Activated CD4-positive, alpha-beta T cell treated with anti-CD3 and anti-CD28 coated beads, Interleukin-2, amount 50 U/mL, for 16 hours (primary cell): Measurements from ENCODE around the gene PPP1R15B.
A peak's percentile ranks its signal among the peaks of the same experiment; 100 is the strongest.
"Not testable (repeated sequence)": the region's sequence is repeated elsewhere in the genome, so short reads cannot be mapped to it uniquely, and the experiment has no call there.

Experiments used
- DNase-seq: peaks from one replicate; pipeline ENCODE4 v3.0.0-alpha.2; 2020

Gene PPP1R15B

DNA sequence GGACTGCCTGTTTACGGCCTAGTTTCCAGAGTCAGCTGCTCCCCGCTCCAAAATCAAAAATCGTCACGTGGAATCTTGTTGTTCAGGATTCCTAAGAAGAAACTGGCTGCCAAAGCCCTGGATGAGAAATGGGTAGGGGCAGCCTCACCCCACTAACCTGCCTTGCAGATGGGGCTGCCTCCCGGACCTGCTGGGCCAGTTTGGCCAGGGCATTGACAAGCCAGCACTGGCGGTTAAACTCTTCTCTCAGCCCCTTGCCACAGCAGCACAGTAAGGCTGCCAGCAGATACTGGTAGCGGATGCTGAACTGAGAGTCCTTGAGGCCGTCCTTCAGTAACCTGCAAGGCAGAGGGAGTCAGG, 31.6 kb upstream of the PPP1R15B start:
- no peak for DNase-seq

DNA sequence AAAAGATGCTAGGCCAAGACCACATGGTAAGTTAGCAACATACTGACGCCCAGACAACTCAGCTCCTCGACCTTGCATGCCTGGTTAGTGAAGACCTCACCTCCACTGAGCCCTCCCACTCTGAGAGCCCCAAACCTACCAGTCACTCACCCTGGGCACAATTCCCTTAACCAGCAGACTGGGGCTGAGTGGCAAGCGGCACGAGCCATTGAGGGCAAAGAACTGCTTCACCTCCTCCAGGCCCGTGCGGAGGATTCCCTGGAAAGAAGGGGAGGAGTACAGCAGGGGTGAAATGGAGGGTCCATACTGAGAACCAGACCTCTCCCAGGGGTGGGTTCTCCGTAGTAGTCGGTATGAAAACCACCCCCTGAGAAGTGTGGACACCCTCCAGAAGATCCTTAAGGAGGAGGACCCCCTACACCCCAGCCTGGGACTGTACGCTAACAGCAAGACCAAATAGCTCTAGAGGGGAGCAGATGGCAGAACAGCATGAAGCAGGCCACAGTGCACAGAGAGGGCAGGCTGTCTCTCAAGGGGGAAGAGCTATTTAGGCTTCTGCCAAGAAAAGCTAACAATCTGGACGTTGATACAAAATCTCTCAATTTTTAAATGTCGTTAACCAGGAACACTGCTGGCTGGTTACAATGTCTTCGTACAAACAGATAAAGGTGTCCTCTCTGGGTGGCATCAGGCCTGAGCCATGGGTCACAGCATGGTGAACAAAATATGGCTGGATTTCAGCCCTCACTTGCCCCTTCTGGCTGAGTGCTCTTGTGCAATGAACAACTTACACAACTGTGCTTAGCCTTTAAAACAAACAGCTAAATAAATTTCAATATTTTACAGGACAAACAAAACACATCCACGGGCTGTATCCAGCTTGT, 31.0 kb upstream of the PPP1R15B start:
- DNase-seq, result no peak

DNA sequence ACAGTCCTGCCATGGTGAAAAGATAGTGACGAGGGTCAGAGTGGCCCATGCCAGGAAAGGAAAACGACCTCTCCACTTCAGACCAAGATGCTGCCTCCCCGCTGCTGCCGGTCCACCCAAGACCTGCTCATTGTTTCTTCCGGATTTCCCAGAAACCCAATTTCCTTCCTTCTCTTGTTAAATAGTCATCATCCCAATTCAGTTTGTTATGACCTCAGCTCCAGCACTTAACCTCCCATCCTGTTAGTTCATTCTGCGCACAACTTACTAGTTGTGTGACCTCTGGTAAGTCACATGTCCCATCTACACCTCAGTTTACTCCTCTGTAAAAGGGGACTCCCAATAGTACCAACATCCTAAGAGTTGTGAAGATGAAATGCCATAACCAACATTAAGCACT, 29.9 kb upstream of the PPP1R15B start:
- no peak for DNase-seq

DNA sequence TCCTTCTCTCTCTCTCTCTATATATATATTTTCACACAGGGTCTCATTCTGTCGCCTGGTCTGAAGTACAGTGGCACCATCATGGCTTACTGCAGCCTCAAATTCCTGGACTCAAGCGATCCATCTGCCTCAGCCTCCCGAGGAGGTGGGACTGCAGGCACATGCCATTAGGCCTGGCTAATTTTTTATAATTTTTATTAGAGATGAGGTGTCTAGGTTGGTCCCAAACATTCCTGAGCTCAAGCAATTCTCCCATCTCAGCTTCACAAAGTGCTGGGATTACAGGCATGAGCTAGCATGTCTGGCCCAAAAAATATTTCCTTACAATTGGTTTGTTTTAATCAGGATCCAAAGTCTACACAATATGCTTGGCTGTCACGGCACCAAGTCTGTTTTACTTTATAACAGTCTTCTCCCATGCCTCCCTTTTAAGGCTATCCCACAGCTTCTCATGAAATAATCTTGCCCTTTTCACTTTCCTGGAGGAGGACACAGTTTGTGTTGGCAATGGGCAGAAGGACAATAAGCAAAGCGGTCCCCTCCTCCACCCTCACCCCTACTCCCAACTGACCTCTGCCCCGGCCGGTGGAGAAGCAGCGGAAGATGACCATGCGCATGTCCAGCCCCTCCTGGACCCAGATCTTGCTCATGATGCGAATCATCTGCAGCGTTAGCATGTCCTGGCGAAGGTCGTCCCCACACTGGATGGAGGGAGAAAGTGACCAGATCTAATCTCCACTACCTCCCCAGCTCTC, 28.2 kb upstream of the PPP1R15B start:
- DNase-seq, result no peak

DNA sequence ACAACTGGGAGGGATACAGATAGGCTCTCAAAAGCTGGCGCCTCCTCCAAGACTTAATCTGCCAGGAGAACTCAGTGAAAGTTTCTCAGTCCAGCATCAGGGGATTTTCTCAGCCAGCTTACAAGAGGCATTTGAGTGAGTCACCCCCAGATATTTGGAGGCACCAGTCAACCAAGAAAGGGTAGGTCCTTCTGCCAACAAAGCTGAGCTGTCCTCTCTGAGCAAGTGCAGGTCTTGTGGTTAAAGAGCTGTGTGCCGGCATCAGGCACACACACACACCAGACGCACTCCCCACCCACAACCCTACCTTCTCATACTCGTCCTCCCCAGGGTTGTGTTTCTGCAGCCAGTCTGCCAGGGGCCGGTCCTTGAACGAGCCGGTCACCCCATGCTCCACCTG, 27.0 kb upstream of the PPP1R15B start:
- DNase-seq, result peak; percentile 54

DNA sequence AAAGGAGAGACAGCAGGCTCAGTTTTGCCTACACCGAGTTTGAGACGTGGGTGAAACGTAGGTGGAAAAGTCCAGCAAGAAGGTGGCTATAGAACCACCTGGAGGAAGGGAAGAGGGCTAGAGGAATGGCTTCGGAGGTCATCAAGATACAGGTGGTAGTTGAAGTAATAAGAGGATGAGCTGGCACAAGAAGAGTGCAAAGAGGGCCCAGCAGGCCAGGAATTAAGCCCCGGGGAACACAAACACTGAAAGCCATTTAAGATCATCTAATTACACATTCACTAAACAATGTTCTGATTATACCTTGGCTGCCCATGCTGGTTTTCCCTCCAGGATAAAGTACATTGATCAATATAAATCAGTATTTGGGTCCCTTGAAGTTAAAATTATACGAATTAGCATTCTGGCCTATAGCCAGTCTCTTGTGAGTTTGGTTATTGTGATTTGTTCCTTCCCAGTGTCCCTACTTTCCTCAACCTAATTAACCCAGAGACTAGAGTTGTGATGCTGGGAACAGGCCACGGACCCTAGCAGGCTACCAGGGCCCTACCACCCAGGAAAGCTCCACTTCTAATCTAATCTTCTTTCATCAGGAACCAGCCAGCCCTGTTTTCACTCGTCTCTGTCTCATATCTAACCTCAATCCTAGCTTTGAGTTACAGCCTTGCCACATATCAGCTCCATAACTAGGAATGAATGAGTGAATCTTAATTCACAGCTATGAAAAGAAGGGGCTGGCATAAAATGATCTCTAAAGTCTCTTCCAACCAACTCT, 26.4 kb upstream of the PPP1R15B start:
- no peak for DNase-seq

DNA sequence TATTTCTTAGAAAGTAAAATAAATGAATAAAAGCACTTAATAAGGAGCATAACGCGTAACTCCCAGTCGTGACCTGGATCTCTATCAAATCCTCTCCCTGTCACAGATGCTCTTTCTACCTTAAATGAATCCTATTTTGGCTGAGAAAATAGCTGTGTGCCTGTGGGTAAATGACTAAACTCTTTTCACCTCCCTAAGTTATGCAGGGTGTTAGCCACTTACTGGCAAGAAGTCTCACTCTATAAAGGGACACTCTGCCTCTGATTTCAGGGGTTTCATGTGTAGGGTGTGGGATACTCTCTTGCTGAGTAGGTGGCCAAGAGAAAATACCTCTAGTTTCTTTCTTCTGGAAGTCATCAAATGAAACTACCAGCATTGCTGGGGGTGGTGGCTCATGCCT, 24.3 kb upstream of the PPP1R15B start:
- no peak for DNase-seq

DNA sequence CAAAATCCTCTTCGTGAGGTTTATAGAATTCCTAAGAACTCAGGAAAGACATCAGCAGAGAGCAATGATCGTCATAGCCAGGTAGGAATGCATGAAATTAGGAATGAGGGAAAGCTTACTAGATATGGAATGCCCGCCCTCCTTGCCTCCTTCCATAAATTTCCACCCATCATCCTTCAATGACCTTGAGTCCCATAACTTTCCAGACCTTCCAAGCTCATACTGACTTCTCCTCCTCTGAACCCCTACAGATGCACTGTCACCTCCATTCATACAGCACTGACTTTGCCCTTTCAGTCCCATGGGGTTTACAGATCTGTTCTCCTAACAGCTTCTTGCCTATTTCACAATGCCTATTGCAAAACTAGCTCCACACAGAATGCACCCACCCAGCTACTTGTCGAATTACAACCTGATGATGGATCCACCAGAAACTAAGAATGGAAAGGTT, 23.8 kb upstream of the PPP1R15B start:
- DNase-seq, result no peak

DNA sequence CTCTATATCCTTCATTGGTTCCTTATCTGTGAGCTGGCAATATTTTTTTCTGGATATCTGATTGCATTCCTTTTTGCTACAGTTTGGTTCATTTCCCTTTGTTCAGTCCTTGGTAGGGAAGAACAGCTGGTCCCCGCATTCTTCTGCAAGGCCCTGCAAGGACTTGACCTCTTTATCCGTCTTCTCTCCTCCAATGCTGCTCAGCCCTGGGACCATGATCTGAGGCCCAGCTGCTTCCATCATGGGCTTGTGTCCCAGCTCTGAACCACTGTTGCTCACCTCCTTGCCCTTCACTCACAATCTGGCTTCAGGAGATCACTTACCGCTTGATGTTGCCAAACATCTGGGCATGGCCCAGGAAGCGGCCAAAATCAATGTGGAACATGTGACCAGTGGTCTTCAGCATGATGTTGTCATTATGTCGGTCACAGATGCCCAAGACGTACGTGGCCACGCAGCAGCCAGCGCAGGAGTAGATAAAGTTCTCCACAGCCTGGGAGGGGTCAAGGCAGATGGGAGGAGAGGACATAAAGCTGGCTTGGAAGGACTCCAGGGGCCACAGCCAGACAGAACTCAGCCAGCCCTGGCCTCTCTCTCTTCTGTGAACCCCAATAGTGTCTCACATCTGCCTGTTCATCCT, 22.6 kb upstream of the PPP1R15B start:
- DNase-seq, result no peak

DNA sequence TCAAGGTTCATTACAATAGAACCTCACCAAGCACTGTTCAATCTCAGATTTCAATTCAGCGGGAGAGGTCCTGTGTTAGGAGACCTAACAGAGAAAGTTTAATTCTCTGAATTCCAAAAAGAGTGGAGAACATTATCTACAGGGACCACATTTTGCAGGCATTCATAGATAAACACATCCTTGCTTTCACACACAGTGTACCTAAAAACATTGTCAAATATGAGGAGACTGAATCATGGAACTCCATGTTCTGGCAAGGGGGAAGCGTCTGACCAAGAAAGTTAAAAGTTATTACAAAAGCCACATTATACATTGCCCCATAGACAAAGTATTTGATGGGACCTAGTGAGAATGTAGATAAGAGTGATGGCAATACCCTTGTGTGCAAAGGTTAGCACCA, 21.1 kb upstream of the PPP1R15B start:
- DNase-seq, result no peak

DNA sequence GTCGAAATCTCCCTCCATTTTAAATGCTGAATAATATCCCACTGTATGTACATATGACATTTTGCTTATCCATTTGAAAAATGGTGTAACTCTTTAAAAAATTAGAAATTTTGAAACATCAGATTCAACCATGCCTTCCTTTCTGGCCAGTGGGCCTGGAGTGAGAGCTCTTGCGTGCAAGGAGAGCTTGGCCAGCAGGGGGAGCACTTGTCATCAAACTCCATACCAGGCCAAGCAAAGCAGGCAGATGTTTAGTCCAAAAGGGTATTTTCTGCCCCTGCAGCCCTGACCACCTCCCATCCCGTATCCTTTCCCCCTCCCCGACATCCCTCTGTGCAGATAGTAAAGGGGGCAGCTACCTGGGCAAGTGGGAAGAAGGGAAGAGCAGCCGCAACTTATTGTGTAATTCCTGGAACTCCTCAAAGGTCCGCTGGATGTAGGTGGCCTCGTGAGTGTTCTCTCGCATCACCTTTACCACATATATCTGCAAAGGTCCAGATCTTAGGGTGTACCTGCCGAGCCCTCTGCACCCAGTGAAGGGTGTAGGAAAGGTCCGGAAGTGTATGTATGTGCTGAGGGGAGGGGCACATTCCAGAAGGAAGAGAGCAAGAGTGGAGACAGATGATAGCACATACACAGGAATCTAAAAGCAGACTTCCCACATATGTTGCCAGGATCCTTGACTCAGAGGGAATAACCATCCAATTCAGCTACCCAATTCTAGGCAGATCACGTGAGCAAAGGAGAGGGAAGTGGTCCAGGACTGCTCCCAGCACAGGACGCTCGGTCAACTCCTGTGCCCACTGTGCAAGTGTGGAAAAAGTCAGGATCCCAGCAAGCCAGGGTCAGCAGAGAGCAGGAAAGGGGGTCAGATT, 19.9 kb upstream of the PPP1R15B start:
- DNase-seq, result peak; percentile 75

DNA sequence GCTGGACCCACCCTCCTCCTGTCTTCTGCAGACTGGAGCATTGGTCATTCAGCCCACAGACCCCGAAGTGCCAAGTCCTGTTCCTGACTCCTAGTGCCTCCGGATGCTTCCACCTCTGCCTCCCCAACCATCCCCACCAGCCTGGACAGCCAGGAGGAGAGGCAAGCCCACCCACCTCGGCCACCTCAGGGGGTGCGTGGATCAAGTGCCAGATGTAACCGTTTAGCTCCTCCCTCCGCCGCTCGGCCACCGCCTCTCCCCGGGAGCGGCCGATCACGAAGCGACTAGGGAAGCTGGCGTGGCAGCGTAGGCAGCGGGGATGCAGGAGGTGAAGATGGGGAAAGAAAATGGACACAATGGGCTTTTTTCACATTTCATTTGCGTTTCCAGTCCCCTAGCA, 18.1 kb upstream of the PPP1R15B start:
- no peak for DNase-seq

DNA sequence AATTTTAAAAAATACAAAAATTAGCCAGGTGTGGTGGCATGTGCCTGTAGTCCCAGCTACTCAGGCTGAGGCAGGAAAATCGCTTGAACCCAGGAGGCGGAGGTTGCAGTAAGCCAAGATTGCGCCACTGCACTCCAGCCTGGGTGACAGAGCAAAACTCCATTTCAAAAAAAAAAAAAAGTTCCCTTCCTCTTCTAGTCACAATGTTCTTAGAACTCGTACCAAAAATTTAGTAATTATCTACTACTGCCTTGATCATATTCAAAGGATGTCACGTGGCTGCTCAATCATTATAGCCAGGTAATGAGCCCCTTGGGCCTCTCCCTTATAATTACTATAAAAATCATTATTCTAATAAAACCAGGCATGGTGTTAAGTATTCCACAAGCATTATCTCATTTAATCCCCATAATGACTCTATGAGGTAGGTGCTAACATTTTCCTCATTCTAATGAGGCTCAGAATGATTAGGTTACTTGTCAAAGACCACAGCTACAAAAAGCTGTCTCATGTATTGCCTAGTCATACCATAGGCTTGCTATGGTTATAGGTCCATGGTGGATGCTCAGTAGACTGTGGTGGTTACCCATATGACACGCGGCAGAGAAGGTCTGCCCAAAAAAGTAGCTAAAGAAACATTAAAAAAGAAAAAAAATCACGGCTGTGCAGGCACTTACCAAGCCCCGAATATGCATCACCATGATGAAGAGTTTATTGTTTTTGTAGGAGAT, 15.5 kb upstream of the PPP1R15B start:
- DNase-seq, result no peak

DNA sequence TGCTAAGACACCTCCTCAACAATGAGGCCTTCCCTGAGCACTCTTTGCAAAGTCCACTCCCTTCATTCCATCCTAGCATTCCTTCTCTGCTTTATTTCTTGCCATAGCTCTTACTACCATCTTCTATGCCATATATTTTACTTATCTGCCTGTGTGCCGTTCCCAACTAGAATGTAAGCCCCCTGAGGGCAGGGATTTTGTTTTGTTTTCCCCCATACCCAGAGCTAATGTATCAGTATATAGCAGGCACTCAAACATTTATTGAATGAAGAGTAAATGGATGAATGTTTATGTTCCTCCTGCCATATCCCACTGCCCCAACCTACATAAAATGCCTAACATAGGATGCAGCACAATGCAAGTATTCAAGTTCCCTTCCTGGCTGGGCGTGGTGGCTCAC, 14.9 kb upstream of the PPP1R15B start:
- no peak for DNase-seq

DNA sequence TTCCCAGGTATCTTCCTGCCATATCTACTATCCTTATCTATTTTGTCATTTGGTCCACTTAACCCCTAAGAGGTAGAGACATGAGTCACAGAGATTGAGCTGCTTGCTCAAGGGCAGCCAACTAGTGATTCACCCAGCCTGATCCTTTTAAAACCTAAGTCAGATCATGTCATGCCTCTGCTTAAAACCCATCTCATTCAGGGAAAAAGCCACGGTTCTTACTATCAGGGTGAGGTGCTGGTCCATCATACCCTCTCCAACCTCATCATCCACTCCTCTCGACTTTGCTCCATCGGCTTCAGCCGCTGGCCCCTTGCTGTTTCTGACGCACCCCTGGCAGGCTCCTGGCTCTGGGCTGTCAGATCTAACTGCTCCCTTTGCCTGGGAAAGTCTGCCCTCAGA, 14.4 kb upstream of the PPP1R15B start:
- DNase-seq, result no peak

DNA sequence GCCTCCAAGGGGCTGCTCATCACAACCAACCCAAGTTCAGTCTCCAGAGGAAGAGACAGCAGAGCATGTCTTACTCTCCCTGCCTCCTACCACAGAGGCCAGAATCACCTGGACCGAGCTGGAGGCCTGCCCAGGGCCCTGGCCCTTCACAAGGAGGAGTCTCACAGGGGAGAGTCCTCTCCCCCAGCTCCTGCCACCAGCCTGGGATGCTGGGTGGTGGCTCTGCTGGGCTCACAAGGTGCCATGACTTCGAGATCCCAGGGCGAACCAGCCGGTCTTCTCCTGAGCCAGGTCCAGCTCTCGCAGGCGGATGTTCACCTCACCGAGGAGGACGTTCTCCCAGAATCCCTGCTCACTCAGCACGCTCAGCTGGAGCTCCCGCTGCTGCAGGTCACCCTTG, 13.0 kb upstream of the PPP1R15B start:
- no peak for DNase-seq

DNA sequence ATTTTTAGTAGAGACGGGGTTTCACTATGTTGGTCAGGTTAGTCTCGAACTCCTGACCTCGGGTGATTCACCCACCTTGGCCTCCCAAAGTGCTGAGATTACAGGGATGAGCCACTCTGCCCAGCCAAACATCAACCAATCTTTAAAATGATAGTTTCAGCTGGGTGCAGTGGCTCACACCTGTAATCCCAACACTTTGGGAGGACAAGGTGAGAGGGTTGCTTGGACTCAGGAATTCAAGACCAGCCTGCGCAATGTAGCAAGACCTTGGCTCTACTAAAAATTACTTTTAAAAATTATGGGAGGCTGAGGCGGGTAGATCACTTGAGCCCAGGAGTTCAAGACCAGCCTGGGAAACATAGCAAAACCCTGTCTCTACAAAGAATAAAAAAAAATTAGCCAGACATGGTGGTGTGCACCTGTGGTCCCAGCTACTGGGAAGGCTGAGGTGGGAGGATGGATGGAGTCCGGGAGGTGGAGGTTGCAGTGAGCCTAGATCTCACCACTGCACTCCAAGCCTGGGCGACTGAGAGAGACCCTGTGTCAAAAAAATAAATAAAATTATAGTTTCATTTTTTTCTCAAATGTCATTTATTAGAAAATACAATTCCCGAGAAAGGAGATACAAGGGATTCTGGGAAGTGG, 10.6 kb upstream of the PPP1R15B start:
- not testable (repeated sequence) for DNase-seq

DNA sequence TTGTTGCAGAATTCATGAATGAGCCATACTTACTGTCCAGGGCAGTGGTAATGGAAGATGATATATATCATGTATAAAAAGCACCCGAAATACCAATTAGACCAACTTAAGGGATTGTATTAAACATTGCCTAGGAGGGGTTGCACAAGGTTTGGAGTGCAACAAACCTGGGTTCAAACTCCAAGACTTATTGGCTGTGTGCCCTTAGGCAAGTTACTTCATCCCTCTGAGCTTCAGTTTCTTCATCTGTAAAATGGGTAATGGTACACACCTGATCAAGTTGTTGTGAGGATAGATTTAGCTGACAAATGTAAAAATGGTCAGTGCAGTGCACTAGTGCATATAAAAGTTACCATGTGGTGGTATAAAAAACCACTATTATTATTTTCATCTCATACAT, 9.8 kb upstream of the PPP1R15B start:
- DNase-seq, result no peak

DNA sequence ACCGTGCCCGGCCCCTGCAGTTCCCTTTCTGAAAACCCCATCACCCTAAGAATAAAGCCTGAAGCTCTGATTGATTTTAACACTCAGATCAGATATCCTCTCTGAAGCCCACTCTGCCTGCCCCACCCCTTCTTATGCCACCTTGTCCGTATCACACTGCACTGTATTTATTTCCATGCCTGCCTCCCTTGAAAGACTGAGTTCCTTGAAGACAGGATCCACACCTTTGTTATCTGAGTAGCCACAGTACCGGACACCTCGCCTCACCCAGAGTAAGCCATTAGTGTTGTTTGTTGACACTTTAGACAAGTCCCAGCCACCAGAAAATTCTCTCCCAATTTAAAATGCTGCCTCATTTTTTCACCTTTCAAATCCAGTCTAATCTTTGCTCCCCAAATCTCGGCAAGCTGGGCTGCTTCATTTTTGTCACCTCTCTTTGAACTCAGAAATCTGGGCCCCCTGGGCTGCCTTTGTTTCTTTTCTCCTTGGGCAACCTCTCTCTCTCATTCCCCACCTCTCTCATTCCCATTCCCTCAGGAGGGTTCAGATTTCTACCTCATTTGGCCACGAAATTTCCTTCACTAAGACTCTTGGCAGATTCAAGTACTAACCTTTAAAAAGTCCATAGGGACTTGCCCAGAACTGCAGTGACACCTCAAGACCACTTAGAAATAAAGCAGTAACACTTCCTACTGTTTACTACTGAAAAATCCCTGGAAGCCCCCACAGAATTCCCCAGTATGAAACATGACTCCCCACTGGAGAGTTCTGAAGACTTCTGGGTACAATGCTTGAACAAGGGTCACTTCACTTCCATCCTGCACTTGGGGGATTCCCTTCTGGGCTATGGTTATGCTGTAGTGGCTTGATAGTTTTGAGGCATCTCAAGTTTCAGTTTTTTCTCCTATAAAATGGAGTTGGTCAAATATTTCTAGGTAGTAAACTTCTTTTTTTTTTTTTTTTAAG, 8.7 kb upstream of the PPP1R15B start:
- no peak for DNase-seq

DNA sequence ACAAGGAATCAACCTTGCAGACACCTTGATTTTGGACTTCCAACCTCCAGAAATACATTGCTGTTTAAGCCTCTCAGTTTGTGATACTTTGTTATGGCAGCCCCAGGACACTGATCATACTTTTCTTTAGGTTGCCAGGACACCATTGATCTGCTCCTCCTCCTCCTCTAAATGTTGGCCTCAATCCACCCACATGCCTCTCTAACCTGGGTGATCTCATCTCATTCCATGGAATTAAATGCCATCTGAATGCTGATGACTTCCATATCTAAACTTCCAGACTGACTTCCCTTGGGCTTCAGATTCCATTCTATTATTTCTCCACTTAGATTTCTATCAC, 7.4 kb upstream of the PPP1R15B start:
- DNase-seq, result no peak
